Stomach smooth muscle (tissue), 2 donors: Measurements from ENCODE around the gene IGFL1.
"Not testable (repeated sequence)": the region's sequence is repeated elsewhere in the genome, so short reads cannot be mapped to it uniquely, and the experiment has no call there.

ENCODE experiments used
- H3K27ac ChIP-seq: one replicate; pipeline ENCODE4 v1.7.0; 2013; ENCODE audit warnings: mild to moderate bottlenecking, low read length, inconsistent platforms
- H3K27me3 ChIP-seq, 2 donors: one replicate each; pipeline ENCODE4 v1.7.0; 2013; ENCODE audit warnings: low read length in 2 of 2; ENCODE audit not compliant: insufficient read depth in 2 of 2, control insufficient read depth in 1 of 2
- H3K36me3 ChIP-seq, 2 donors: one replicate each; pipeline ENCODE4 v1.7.0; 2013; ENCODE audit warnings: low read length in 2 of 2; ENCODE audit not compliant: control insufficient read depth in 2 of 2, insufficient read depth in 2 of 2
- H3K4me1 ChIP-seq: one replicate; pipeline ENCODE4 v1.7.0; 2013; ENCODE audit warnings: low read length; ENCODE audit not compliant: control insufficient read depth, insufficient read depth
- H3K4me3 ChIP-seq, 2 donors: one replicate each; pipeline ENCODE4 v1.7.0; 2013; ENCODE audit warnings: low read length in 2 of 2
- H3K9ac ChIP-seq, 2 donors: one replicate each; pipeline ENCODE4 v1.7.0; 2013; ENCODE audit warnings: low read length in 2 of 2, mild to moderate bottlenecking in 1 of 2
- H3K9me3 ChIP-seq, 2 donors: one replicate each; pipeline ENCODE4 v1.7.0; 2013; ENCODE audit warnings: low read length in 2 of 2; ENCODE audit not compliant: control insufficient read depth in 2 of 2
- donor health status: healthy.
- donor health status: Pancreatic carcinoma.

Gene IGFL1

DNA sequence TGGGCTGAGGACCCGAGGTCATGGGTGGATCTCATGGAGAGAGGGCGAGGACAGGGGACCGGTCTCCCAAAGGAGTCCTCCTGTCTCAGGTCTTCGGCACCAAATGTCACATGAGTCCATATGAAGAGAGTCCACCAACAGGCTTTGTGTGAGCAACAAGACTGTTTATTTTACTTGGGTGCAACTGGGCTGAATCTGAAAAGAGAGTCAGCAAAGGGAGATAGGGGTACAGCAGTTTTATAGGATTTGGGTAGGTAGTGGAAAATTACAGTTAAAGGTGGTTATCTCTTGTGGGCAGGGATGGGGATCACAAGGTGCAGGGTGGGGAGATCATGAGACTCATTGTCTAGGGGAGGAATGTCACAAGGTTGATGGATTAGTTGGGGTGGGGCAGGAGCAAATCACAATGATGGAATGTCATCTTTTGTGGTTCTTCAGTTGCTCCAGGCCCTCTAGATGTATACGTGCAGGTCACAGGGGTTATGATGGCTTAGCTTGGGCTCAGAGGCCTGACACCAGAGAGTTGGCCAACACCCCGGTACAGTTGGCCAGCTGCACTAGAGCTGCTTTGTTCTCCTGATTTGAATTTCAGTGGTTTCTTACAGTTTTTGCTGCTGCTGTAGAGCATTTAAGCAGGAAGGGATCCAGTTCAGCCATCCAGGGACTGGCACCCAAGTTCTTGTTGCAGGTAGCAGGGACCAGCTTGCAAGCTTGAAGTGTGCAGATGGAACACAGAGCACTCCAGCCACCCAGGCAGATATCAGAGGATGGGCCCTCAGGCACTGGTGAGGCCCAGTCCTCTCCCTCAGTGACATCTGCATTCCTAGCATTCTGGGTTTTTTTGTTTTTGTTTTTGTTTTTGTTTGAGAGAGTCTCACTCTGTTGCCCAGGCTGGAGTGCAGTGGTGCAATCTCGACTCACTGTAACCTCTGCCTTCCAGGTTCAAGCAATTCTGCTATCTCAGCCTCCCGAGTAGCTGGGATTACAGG is 26.4 kb upstream of the IGFL1 start:
- Histone ChIP-seq H3K4me1 (no peaks in the 10 kb centered on the region), H3K9ac (no peak overlapping the region), H3K36me3 (no peaks in the 10 kb centered on the region), H3K27me3 (no peaks in the 10 kb centered on the region), H3K27ac (no peak overlapping the region), H3K9me3 (no peaks in the 10 kb centered on the region), H3K4me3 (no peak overlapping the region)

DNA sequence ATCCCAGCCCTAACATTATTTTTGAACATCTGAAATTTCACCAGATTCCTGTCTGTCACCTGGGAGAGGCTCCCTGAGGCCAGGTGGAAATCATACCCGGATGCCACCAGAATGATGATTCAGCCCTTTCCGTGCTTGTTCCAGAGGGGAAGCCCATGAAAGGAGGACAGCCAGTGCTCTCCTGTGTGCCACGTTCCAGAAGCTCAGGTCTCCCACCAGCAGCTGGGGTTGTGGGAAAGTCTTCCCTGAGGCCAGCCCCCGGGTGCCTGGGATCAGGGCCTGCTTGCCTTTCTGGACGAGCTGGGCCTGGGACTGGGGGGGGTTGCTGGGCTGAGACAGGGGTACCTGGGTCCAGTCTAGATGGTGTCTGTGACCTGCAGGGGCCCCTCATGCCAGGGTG is 25.5 kb upstream of the IGFL1 start:
- H3K27me3 ChIP-seq, result no peaks in the 10 kb centered on the region
- no peaks in the 10 kb centered on the region for H3K36me3 ChIP-seq
- no peaks in the 10 kb centered on the region for H3K9me3 ChIP-seq
- no peak overlapping the region for H3K27ac ChIP-seq
- H3K4me1 ChIP-seq, result no peaks in the 10 kb centered on the region
- no peak overlapping the region for H3K4me3 ChIP-seq
- no peak overlapping the region for H3K9ac ChIP-seq

DNA sequence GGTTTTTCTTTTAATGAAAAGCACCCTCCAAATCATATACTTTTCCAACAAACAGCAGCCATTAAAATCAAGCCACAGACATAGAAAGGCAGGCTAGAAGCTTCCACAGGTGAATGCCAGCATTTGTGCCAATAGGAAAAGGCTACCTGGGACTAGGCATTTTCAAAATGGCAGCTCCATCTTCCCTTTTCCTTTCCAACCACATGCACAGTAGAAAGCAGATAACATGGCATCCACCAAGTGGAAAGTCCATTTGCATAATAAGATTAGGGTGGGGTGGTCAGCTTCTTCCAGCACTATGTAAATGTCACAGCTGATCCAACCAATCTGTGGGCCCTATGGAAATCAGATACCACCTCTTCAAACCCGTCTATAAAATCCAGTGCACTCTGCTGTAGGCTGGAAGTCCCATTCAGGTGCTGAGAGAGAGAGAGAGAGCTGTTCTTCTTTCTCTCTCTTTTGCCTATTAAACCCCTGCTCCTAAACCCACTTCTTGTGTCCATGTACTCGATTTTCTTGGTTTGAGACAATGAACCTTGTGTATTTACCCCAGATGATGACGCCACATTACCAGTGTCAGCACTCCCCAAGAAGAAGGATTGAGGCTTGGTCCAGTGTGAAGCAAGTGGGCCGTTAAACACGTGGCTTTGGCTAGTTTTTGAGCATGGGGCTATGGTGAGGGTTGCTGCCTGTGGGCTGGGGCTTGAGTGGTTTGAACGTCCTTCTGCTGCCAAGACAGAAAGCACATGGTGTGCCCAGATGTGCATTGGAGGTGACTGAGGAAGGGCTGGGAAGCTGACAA is 24.2 kb upstream of the IGFL1 start:
- Histone ChIP-seq H3K27ac (no peak overlapping the region), H3K4me1 (no peaks in the 10 kb centered on the region), H3K27me3 (no peaks in the 10 kb centered on the region), H3K4me3 (no peak overlapping the region), H3K9me3 (no peaks in the 10 kb centered on the region), H3K36me3 (no peaks in the 10 kb centered on the region), H3K9ac (no peak overlapping the region)

DNA sequence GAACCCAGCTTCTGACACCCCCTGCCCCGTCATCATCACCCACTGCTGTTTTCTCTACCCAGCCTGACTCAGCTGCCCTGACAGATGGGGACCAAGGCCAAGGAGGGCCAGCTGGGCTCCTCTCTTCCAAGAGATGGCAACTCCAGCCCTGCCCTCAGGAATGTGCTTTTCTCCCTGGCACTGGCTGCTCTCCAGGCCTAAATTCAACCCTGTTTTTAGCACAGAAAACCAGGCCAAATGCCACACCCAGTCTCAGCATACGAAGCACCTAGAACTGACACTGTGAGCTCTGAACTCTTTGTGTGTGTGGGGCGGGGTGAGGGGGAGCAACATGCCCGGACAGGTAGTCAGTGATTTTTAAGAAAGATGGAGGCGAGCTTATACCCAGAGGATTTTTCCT is 23.4 kb upstream of the IGFL1 start:
- Histone ChIP-seq H3K4me3 (no peak overlapping the region), H3K9me3 (no peaks in the 10 kb centered on the region), H3K27me3 (no peaks in the 10 kb centered on the region), H3K4me1 (peaks cover 5% of the 10 kb centered on the region), H3K9ac (no peak overlapping the region), H3K27ac (no peak overlapping the region), H3K36me3 (no peaks in the 10 kb centered on the region)

DNA sequence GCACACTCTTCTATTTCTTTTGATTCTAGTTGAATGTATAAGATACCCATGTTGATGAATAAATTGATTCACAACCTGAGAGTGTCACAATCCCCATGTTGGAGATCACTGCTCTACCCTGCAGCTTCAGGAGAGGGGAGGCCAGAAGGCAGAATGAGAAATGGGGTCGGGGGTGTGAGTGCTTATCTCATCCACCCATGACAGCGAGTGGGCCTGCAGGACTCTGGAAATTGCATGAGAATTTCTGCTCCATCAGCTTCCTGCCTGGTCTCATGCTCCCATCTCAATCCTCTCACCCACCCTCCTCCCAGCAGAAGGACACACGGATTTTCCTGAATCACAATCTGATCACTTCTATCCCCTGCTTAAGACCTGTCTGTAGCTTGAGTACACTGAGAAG is 22.9 kb upstream of the IGFL1 start:
- H3K36me3 ChIP-seq, result no peaks in the 10 kb centered on the region
- H3K9ac ChIP-seq, result no peak overlapping the region
- no peaks in the 10 kb centered on the region for H3K9me3 ChIP-seq
- no peak overlapping the region for H3K4me3 ChIP-seq
- peaks cover 10% of the 10 kb centered on the region for H3K4me1 ChIP-seq
- H3K27me3 ChIP-seq, result no peaks in the 10 kb centered on the region
- H3K27ac ChIP-seq, result no peak overlapping the region

DNA sequence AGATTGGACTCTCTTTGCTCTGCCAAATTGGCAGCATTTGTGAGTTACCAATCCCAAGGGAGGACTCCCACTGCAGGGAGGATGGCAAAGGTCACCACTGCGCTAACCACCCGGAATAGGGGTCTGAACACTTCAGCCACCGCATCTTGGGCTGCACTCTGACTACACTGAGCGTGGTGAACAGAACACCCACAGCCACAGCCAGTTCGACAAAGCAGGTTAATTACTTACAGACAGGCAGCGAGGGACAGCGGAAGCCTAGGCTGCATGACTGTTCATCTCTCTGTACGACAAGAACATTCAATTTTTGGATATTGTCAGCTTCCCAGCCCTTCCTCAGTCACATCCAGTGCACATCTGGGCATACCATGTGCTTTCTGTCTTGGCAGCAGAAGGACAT is 21.7 kb upstream of the IGFL1 start:
- peaks cover 13% of the 10 kb centered on the region for H3K4me1 ChIP-seq
- not testable (repeated sequence) for H3K9me3 ChIP-seq, H3K27me3 ChIP-seq, H3K4me3 ChIP-seq, H3K27ac ChIP-seq, H3K36me3 ChIP-seq, H3K9ac ChIP-seq

DNA sequence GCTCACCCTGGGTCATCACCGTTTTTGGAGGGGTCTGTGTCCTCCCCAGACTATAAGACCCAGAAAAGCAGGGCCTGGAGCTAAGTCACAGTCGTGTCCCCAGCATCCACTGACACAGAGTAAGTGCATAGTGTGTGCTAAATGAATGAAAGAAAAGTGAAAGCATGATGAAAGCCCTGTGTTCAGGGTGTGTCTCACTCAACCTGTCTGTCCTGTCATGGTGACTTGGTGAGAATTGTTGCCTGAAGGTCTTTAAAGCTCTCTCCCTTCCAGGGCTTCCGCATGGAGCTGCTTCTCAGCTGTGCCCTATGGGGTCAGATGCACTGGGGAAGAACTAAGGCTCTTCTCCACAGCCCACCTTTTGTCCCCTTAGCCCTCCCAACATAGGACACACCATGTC is 20.5 kb upstream of the IGFL1 start:
- no peaks in the 10 kb centered on the region for H3K36me3 ChIP-seq
- no peaks in the 10 kb centered on the region for H3K9me3 ChIP-seq
- H3K27me3 ChIP-seq, result no peaks in the 10 kb centered on the region
- H3K4me3 ChIP-seq, result no peak overlapping the region
- H3K4me1 ChIP-seq, result peaks cover 13% of the 10 kb centered on the region
- no peak overlapping the region for H3K27ac ChIP-seq
- H3K9ac ChIP-seq, result no peak overlapping the region

DNA sequence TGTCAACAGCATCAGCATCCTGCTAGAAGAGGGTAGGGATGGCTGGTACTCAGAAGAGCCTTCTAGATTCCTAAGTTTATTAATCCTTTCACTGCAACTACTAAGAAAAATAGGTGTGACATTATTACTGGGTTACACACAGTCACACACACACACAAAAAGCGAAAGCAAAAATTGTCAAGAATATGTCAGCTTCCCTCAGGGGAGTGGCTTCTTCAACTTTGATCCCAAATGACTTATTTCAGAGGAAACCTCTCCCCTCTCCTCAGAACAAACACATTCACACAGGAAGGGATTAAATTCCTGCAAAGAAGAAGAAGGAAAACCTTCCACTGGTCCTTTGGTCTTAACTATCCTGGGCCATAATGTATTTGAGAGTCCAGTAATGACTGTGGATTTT is 20.1 kb upstream of the IGFL1 start:
- no peak overlapping the region for H3K9ac ChIP-seq
- H3K9me3 ChIP-seq, result no peaks in the 10 kb centered on the region

DNA sequence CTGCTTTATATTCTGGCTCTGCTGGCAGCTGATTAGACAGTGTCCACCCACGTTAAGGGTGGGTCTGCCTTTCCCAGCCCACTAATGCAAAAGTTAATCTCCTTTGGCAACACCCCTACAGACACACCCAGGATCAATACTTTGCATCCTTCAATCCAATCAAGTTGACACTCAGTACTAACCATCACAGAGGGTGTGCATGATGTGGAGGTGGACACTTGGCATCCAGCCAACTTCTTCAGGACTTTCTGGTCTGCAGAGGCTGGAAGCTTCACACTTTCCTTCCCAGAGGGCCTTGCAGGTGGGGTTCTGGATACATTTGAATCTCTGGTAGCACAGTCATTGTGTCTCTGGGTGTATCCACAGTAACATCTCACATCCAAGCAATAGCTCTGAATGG is 18.9 kb upstream of the IGFL1 start:
- Histone ChIP-seq H3K27ac (no peak overlapping the region), H3K4me3 (no peak overlapping the region), H3K9ac (no peak overlapping the region)

More for the DNA sequence above, 20.1 kb upstream of the IGFL1 start:
- no peaks in the 10 kb centered on the region for H3K36me3 ChIP-seq
- no peaks in the 10 kb centered on the region for H3K27me3 ChIP-seq
- H3K4me1 ChIP-seq, result peaks cover 13% of the 10 kb centered on the region
- H3K4me3 ChIP-seq, result no peak overlapping the region
- no peak overlapping the region for H3K27ac ChIP-seq

DNA sequence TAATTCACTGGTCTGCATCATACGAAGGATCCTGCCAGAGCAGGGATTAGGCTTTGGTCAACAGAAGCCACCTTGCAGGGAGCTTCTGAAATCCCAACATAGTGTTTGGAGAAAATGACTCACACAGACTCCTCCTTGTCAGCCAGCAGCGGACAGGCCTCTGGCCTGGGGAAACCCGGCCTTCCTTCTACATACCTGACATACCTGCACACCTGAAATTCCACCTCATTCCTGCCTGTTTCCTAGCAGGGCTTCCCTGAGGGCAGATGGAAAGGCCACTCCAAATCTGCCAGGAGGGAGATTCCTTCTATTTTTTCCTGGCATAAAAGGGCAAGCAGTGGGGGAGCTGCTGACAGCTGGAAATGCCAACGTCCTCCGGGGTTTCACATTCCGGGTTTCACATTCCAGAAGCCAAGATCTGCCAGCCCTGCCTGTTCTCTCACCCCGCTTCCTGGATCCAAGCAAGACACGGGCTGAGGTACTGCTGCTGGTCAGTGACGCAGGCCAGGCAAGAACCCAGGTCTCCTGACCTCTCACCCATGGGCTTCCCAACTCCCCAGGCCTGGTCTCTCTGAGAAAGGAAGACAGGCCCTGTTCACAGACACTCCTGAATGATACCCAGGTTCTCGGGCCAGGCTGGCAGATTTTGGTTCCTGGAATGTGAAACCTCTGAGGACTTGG is 18.2 kb upstream of the IGFL1 start:
- Histone ChIP-seq H3K36me3 (no peaks in the 10 kb centered on the region), H3K4me1 (peaks cover 13% of the 10 kb centered on the region), H3K9ac (no peak overlapping the region), H3K4me3 (no peak overlapping the region), H3K27me3 (no peaks in the 10 kb centered on the region), H3K9me3 (no peaks in the 10 kb centered on the region), H3K27ac (no peak overlapping the region)

More for the DNA sequence above, 18.9 kb upstream of the IGFL1 start:
- H3K36me3 ChIP-seq, result no peaks in the 10 kb centered on the region
- H3K4me1 ChIP-seq, result peaks cover 13% of the 10 kb centered on the region
- H3K9me3 ChIP-seq, result no peaks in the 10 kb centered on the region
- no peaks in the 10 kb centered on the region for H3K27me3 ChIP-seq
